GM18511 (cell line): Measurements from ENCODE around the gene ARAP2.

Source experiments
- ATAC-seq: cut with Tn5 transposase; IDR thresholded peaks from one replicate; pipeline ENCODE4 v1.9.1; 2021; ENCODE audit warnings: mild to moderate bottlenecking, moderate library complexity; ENCODE audit not compliant: unreplicated experiment

Gene ARAP2

DNA sequence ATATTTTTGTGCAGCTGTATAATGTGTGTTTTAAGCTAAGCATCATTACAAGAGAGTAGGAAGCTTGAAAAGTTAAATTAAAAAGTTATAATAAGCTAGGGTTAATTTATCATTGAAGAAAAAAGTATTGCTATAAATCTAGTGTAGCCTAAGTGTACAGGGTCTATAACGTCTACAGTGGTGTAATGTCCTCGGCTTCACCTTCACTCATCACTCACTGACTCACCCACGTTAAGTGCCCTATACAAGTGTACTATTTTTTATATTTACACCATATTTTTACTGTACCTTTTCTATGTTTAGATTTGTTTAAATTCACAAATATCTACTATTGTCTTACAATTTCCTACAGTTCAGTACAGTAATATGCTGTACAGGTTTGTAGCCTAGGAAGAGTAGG, 23.5 kb downstream of the ARAP2 start:
- ATAC-seq: no peak

DNA sequence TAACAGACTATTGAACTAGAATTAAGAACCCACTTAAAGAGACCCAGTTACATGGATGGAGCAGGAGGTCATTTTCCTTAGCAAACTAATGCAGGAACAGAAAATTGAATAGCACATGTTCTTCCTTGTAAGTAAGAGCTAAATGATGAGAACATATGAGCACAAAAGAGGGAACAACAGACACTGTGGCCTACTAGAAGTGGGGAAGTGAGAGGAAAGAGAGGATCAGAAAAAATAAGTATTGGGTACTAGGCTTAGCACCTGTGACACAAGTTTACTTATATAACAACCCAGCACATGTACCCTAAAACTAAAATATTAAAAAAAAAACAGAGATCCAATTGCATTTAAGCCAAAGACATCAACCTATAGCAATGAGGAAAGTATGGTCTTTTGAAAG, 26.2 kb downstream of the ARAP2 start:
- peak; percentile 64 for ATAC-seq

GRCh38 chr4:36215627-36216026, 28.7 kb downstream of the ARAP2 start:
- ATAC-seq: no peak

DNA sequence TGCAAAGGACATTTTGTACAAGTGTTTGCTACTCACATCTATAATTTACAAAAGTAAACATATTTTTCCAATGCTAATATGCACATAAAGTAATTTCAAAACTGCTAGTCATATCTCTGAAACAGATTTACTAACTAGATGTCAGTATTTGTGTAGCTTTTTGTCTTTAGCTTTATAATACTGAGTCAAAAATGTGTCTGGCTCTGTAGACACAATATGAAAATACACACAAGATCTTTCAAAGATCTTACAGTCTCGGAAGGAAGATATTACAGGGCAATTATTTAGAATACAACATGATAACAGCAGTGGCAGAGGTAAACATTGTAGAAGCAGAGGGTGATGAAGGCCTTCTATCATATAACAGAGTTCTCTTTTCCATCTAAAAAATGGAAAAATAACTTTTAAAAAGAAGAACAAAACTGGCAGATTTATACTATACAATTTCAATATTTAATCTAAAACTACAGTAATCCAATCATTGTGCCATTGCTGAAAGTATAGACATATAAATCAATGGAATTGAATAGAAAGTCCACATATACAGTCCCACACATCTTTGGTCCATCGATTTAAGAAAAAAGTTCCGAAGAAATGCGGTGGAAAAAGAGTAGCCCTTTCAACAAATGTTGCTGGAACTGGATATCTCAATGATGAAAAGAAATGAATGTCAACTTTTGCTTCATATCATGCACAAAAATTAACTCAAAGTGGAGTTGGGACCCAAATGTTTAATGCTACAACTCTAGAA, 29.4 kb downstream of the ARAP2 start:
- ATAC-seq: no peak

DNA sequence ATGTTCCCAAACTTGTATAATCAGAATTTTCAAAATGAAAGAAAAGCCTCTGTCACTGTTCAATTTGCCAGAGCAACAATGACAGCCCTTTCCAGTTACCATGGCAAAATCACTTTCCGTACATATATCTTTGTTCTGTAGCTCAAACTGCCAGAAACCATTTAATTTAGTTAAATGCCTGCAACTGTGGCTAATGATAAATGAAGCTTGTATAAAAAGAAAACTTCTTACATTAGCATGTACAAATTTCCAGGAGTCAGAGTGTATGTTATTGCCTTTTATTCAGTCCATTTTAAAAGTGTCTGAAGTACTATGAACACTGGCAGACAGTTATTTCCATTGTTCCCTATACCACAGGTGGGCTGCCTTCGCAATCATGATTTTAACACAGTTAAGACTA, 30.3 kb downstream of the ARAP2 start:
- ATAC-seq: no peak

DNA sequence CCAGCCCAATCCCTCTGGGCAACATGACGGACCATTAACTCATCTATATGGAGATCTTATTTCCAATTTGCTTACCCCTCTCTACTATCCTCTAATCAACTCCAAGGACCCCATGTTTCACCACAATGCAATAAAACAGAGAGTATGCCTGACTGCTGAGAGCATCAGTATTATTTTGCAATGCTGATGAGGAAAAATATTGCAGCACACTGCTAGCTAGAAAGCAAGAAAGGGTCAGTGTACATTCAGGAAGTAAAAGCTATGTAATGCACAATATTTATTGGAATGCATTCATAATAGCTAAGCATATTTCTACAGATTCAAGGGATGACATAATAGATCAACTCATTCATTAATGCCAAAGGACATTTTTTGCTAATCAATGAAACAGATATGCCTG, 33.2 kb downstream of the ARAP2 start:
- ATAC-seq: no peak

DNA sequence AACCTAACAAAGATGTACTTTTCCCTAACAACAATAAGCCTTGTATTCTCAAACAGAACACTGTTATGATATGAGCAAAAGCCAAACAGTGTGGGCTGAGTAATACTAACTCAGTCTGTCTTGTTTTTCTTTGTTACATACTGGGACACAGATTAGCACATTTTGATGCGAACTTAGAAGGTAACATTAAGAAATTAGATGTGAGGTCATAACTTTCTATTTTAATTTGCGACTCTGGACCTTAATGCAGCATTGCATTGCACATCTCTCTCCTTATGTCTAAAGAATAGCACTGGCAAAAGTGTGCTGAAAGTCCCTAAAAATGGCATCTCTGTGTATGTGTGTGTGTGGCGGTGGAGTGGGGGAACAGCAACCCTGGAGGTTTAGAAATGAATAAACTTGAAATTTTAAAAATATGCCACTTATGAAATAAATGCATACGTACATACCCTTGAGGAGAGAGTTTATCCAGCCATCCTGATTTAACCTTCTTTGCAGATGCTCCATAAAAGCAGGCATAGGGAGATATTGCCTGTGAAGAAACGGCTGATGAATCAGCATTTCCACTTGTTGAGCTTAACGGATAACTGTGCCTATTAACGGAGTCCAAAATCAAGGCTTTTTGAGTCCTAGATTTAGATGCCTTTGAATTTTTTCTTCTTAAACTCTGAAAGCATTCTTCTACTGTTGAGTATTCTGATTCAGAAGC, 34.2 kb downstream of the ARAP2 start:
- peak; percentile 43 for ATAC-seq

- ATAC-seq: peak; percentile 85
Observed at GRCh38 chr4:36208893-36209473, 35.3 kb downstream of the ARAP2 start.

DNA sequence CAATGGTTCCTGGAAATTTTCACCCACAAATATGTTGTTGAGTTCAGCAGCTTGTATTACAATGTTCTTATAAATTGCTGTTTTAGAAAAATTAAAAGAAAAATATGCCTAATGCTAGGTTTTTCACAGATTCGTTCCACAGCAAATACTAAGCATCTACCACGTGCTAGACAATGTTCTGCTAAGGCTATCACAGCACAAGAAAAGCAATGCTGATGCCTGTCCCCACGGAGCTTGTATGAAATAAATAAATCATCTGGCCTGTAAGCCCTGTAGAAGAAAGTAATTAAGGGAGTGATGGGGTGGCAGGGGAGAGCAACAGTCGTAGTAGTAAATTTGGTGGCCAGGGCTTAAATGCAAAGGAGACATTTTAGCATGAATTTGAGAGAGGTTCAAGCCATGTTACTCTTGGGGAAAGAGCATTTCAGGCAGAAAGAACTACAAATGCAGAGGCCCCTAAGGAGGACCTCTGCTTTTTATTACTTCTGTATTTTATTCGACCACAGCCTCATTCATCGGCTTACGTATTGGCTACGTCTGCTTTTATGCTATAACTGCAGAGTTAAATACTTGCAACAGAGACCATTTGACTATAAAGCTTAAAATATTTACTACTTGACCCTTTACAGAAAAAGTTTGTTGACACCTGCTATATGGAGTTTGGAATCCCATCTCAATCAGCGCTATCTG, 36.3 kb downstream of the ARAP2 start:
- no peak for ATAC-seq

- no peak for ATAC-seq
Observed at GRCh38 chr4:36207367-36207766, 36.9 kb downstream of the ARAP2 start.

DNA sequence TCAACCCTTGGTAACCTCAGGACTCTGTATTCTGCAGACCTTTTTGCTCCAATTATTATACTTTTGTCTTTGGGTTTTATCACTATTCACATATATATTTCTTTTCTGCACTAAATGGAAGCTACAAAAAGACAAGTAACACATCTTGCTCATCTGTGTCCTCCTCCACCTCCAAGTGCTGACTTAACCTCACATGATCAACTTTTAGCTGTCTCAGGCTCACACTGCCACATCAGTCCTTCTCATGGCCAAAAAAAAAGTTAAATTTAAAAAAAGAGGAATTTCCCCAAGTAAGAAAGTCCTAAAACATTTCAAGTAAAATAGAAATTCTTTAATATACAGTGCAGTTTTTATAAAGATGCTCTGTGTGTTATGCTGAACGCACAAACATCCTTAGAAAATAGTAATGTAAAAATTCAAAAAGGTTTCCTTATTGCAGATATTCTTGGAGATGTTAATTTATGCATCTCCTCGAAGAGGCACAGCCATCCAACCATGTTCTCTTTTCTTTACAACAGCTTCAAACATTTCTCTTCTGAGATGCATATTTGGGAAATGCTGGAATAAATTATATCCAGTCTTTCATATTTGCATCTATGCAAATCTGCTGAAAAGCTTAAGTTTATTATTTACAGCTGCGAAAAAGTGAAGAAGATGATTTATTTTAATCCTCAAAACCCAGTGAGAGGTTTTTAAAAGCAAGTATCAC, 37.6 kb downstream of the ARAP2 start:
- no peak for ATAC-seq

GRCh38 chr4:36206012-36206411, 38.3 kb downstream of the ARAP2 start:
- no peak for ATAC-seq

DNA sequence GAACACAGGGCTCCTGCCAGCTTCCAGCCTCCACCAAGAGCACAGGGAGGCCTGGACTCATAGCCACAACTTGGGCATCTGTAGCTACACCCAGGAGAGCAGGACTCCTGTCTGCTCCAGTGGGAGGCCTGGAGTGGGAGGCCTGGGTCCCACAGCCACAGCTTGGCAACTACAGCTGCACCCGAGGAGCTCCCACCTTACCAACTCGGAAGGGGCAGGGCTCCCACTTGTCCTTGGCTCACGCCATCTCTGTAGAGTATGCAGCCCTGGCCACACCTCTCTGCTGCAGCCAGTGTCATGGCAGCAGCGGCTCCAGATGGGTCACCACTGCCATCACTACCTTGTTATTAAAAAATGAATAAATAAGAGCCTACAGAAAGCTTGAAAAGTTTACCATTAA, 45.5 kb downstream of the ARAP2 start:
- ATAC-seq: no peak

DNA sequence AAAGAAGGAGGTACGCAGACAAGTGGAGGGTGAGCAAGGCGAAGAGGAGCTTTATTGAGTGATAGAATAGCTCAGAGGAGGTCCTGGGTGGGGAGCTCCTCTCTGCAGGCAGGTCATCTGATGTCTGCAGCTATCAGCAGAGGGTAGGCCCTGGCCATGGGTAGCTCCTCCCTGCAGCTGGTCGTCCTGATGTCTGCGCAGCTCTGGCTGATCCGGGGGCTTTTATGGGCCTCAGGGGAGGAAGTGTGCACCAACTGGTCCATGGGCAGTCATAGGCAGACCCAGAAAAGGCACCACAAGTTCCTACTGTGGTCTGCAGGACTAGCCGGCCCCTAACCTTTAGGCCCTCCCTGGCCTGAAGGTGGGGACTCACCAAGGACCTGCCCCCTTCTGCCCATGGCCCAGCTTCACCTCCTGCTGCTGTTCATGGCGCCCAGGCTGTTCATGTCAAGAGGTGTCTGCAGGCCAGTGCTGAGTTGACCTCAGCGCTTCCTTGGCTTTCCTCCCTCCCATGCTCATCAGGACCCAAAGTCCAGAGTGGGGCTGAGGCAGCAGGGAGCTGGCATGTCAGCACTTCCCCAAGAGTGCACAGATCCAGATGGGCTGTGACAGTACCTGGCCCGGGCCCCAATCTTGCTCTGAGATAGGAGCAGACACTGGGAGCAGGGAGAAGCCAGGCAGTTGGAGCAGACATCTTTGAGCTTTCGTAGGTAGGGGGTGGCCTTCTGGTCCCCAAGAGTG, 46.1 kb downstream of the ARAP2 start:
- no peak for ATAC-seq

DNA sequence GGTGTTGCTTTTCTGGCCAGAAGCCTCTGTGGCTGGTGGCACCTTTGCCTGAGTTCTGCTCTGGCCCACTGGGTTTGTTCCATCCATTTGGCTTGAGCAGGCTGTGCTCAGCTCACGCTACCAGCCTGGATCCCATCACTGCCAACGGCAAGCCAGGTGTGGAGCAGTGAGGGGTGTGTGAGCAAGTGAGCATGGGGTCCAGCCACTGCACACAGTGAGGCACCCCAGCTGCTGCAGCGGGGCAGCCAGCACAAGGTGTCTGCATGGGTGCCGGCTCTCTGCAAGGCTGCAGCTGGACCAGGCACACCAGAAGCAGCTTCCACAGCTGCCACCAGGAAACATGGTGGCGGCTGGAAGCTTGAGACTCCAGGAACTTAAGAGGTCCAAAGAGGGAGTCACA, 46.8 kb downstream of the ARAP2 start:
- ATAC-seq: no peak

DNA sequence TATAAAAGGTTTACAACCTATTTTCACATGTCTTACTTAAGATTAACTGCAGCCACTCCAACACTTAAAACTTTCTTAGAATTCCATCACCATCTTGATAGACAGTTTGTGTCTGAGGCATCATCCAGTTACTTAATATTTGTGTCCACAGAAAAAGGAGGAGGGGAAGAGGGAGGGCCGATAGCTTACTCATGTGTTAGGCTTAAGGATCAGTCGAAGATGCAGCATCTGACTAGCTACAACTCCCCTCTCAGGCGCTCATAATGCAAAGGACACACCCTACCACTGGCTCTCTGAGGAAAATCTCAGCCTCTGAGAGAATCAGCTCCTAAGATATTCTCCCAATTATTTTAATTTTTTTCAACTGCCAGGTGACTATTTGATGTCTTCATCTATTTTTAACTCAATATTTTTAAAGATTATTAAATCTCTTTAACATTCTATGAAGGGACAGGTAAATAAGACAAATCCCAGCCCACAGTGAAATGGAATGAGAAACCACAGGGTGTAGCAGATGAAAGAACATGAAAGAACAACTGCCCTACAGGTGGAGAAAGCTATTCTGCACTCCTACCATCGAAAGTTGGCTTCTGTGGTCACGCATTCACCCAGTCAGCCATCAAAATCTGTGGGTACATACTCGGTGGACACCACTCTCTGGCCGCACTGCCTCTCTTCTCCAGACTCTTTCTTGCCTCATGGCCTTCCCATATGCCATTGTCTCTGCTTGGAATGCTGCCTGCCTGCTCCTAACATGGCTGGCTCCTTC, 48.0 kb downstream of the ARAP2 start:
- ATAC-seq: no peak

DNA sequence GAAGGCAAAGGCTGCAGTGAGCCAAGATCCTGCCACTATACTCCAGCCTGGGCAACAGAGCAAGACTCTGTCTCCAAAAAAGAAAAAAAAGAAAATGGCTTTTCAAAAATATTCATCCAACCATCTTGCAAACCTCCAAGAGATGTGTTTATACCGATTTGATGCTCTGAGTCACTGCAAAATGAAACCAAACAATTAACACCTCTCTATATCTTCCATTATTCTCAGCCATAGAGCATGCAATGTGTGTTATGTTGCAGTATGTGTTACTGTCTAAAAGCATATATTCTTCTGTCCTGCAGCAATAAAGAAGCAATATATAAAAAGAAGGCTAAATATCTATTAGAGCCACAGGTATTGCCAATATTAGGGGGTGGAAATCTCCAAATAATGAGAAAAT, 51.4 kb downstream of the ARAP2 start:
- no peak for ATAC-seq

DNA sequence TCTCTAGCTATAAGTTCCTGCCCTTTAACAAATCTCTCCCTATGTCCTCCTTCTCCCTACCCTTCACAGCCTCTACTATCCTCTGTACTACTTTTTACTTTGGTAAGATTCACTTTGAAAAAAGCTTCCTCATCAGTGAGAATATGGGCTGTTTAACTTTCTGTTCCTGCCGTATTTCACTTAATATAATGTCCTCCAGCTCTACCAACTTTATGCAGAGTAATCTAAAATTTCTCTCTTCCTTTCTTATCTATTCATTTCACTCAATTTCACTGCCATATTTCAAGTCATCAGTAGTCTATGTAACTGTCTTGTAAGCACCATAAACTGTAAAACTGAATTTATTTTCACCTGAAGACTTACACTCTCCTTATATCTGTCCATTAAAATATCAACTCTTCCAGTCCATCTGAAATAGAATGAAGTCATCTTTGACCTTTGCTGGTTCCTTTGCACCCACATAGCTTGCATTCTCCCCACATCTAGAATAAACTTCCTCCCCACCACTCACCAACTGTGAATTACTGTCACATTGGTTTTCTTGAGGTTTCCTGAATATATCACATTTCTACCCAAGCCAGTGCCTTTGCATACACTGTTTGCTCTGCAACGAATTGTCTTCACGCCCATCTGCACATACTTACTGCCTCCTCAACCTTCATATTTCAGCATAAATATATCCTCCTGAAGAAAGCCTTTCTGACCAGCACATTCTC, 54.6 kb downstream of the ARAP2 start:
- peak; percentile 88 for ATAC-seq
